HS-5 (cell line): ENCODE measurements around the gene C1D.
"Not testable (repeated sequence)": the region's sequence is repeated elsewhere in the genome, so short reads cannot be mapped to it uniquely, and the experiment has no call there.

ENCODE experiments used
- DNase-seq: peaks from one replicate; pipeline ENCODE4 v3.0.0-alpha.2; 2012; ENCODE audit warnings: low read depth

The C1D gene

GRCh38 chr2:68062680-68063387 is at the start of gene C1D:
Gene C1D, minus strand, starts transcription at chr2:68063004. Its CDS starts 15,694 bp downstream, at chr2:68047310.
- peak; percentile 70 for DNase-seq

- DNase-seq = no peak
Observed at GRCh38 chr2:68110102-68110501, 47.3 kb upstream of the C1D start.

GRCh38 chr2:68108120-68108519 is 45.3 kb upstream of the C1D start:
- no peak for DNase-seq

- DNase-seq = no peak
Observed at GRCh38 chr2:68107475-68107874, 44.7 kb upstream of the C1D start.

GRCh38 chr2:68104111-68104835 is 41.5 kb upstream of the C1D start:
- no peak for DNase-seq

- no peak for DNase-seq
Observed at GRCh38 chr2:68103709-68104055, 40.9 kb upstream of the C1D start.

GRCh38 chr2:68103030-68103708 is 40.4 kb upstream of the C1D start:
- no peak for DNase-seq

- DNase-seq = no peak
Observed at GRCh38 chr2:68100189-68100588, 37.4 kb upstream of the C1D start.

- DNase-seq = no peak
Observed at GRCh38 chr2:68099260-68099659, 36.5 kb upstream of the C1D start.

- DNase-seq = no peak
Observed at GRCh38 chr2:68098291-68098797, 35.5 kb upstream of the C1D start.

- DNase-seq = no peak
Observed at GRCh38 chr2:68094111-68094510, 31.3 kb upstream of the C1D start.

GRCh38 chr2:68093634-68094033 is 30.8 kb upstream of the C1D start:
- no peak for DNase-seq

- DNase-seq = no peak
Observed at GRCh38 chr2:68091439-68092034, 28.7 kb upstream of the C1D start.

- DNase-seq = no peak
Observed at GRCh38 chr2:68089961-68090360, 27.2 kb upstream of the C1D start.

- DNase-seq = no peak
Observed at GRCh38 chr2:68088940-68089339, 26.1 kb upstream of the C1D start.

GRCh38 chr2:68086166-68086565 is 23.4 kb upstream of the C1D start:
- DNase-seq = no peak

- DNase-seq = no peak
Observed at GRCh38 chr2:68083346-68083745, 20.5 kb upstream of the C1D start.

- no peak for DNase-seq
Observed at GRCh38 chr2:68074050-68074449, 11.2 kb upstream of the C1D start.

- not testable (repeated sequence) for DNase-seq
Observed at GRCh38 chr2:68063797-68064646, 1.2 kb upstream of the C1D start.

GRCh38 chr2:68060652-68061051 is 2.2 kb downstream of the C1D start:
- no peak for DNase-seq

- DNase-seq = no peak
Observed at GRCh38 chr2:68059784-68060525, 2.8 kb downstream of the C1D start.
